Astrocyte of the spinal cord (primary cell): ENCODE measurements around the gene ZFAND2B.
A peak's percentile ranks its signal among the peaks of the same experiment; 100 is the strongest.

Source experiments
- DNase-seq: peaks from one replicate; pipeline ENCODE4 v3.0.0; 2011; ENCODE audit warnings: low read depth, low spot score
- H3K4me3 ChIP-seq: 2 replicates; pipeline ENCODE4 v1.5.1; 2011; ENCODE audit warnings: low read depth, mild to moderate bottlenecking, low read length, moderate library complexity
- in situ Hi-C: cut with HindIII; loops from 2 replicates; pipeline ENCODE4 v1.10.0; 2017; ENCODE audit warnings: low sequenced_read_pairs
- TF ChIP-seq, protein P1 (sequence below): IDR thresholded peaks from 2 replicates; pipeline ENCODE4 v1.5.1; 2012; ENCODE audit warnings: low read depth, mild to moderate bottlenecking, low read length, inconsistent platforms

Gene ZFAND2B

DNA sequence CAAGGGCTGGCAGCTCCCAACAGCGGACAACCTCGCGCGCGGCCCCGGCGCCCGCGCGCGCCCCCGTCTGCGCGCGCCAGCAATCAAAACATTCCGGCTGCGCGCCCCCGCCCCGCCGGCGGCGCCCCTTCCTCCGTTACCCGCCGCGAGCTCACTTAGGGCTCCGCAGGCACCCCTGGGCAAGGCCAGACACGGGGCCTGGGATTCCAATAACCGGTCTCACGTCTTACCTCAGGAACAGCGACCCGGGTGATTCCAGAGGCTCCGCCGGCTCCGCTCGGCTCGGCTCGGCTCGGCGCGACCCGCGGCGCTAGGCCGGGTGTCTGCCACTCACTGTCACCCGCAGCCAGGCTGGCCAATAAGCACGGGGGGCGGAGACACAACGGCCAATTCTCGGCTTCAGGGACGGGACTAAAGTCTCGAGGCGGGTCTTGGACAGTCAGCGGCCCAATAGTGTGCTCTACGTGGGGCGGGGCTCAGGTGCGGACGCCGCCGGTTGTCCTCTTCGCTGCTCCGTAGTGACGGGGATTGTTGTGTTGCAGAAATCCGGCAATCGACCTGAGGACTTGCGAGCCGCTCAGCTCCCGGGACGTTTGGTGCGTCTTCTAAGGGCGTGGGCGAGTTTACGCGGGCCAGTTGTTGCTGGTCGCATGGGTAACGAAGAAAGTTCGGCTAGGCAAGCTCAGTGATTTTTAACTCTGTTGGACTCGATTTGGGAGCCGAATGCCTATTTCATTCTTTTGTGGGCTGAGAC lies 22.9 kb downstream of the ZFAND2B start, which contains the start of the genes ANKZF1 and ATG9A:
Gene ANKZF1 (plus strand): TSS at position 502 of the 754 bp plus-strand sequence. CDS start 452 bp downstream, outside the sequence.
Gene ATG9A (minus strand): TSS at position 332 of the 754 bp plus-strand sequence. CDS start 1,612 bp downstream, outside the sequence.
- in situ Hi-C loops: no loop called here
- peak; percentile 99 for DNase-seq
- peak within 1 kb of the TSS; percentile 85 for H3K4me3 ChIP-seq
- TF ChIP-seq, protein P1, sequence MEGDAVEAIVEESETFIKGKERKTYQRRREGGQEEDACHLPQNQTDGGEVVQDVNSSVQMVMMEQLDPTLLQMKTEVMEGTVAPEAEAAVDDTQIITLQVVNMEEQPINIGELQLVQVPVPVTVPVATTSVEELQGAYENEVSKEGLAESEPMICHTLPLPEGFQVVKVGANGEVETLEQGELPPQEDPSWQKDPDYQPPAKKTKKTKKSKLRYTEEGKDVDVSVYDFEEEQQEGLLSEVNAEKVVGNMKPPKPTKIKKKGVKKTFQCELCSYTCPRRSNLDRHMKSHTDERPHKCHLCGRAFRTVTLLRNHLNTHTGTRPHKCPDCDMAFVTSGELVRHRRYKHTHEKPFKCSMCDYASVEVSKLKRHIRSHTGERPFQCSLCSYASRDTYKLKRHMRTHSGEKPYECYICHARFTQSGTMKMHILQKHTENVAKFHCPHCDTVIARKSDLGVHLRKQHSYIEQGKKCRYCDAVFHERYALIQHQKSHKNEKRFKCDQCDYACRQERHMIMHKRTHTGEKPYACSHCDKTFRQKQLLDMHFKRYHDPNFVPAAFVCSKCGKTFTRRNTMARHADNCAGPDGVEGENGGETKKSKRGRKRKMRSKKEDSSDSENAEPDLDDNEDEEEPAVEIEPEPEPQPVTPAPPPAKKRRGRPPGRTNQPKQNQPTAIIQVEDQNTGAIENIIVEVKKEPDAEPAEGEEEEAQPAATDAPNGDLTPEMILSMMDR: no peak

DNA sequence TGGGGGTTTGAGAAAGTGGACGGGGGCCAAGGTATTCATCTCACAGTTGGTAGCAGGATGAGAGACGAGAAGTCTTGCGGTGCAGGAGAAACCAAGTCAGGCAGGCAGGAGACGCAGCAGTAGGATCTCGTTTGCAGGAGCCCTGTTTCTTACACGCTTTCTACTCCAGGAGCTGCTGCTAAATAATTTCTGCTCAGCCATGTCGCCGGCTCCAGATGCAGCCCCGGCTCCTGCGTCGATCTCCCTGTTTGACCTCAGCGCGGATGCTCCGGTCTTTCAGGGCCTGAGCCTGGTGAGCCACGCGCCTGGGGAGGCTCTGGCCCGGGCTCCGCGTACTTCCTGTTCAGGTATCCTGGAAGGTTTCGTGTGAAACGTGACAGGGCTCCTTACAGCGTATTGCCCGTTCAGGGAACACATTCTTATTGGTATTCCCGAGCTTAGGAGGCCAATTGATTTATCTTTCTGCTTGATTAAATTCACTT lies 23.5 kb downstream of the ZFAND2B start:
- in situ Hi-C loops: no loop called here
- TF ChIP-seq, protein P1: no peak
- peak overlapping the region; percentile 85 for H3K4me3 ChIP-seq
- DNase-seq: no peak

DNA sequence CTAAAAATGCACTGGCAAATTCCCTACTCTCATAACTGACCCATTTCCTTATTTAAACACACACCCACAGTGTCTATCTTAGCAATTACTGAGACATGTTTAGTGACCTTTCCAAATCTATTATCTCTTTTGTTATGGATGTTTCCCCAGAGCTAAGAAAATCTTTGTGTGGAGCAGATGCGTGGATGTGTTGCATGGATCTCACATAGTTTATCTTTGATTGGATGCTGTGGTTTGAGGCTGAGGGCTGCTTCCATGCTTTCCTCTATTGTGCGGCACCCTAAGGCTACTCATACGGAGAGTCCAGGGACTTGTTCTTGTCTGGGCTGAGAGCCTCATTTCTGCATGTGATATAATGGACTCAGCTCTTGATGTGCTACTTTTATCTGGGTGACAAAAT lies 27.7 kb downstream of the ZFAND2B start:
- TF ChIP-seq, protein P1: no peak
- in situ Hi-C loops: no loop called here

DNA sequence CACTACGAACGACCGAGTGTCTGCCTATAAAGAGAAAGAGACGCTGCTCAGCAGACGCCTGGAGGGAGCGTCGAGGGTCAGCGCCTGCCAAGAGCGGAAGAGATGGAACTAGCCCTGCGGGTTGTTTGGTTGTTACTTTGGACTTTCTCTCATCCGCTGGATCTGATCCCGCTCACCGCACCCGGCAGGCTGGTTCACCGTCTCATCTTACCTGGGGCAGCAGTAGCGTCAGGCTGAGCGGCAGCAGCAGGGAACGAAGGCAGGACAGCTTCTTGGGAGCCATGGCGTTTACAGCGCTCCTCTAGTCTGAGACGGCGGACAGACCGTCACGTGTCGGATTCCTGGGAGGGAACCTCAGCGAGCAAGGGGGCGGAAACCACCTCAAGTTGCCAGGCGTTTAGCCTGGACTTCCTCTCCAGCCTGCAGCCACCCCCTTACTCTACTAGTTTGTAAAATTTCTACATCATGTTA lies 36.7 kb downstream of the ZFAND2B start:
- DNase-seq: no peak
- no peak overlapping the region for H3K4me3 ChIP-seq
- TF ChIP-seq, protein P1: no peak
- in situ Hi-C loops: no loop called here

More for the DNA sequence above, 27.7 kb downstream of the ZFAND2B start:
- no peak for DNase-seq
- H3K4me3 ChIP-seq: no peak overlapping the region

DNA sequence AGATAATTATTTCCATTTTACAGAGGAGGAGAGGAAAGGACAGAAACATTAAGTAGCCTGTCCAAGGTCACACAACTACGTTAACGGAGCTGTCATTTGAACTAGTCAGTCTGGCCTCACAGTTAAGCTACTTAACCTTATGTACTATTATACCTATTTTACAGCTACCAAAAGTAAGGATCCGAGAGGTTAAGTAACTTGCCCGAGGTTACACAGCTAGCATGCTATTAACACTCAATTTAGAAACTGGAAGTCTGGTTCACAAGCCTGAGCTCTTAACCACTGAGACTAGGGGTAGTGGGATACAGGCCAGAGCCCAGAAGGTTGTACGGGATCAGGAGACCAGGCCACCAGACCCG lies 38.2 kb downstream of the ZFAND2B start:
- in situ Hi-C loops: no loop called here
- peak overlapping the region; percentile 95 for H3K4me3 ChIP-seq
- DNase-seq: no peak
- TF ChIP-seq, protein P1: no peak

DNA sequence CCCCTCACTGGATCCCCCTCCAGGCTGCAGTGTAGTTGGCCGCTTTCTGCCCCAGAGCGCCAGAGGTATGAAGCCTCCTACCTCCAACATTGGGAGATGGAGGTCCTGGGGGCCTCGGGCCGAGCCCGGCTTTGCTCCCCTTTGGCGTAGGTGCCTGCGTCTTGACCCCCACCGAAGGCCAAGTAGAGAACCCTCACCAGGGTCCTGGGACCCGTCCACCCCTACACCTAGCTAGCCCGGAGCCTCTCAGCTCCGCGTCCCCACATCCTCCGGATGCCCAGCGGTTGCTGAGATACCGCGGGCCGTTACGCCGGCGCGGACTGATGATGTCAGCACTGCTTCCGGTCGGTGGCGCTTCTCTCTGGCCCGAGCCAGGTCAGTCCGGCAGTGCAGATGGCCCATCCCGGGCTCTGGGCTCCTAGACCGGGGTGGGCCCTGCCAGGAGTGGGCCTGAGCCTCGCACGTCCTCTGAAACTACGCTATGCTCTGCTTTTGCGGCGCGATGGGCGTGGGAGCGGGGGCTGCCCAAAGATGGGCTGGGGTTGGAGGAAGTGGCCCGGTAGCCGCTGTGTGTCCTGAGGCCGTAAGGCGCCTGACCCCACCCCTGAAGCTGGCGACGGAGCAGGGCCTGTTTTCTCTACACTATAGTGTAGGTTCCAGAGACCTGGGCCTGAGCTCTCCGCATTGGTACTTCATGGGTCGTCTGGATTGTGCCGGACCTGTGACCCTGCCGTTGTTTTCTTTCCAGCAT lies 38.7 kb downstream of the ZFAND2B start, which contains the start of the genes GLB1L and STK16:
Gene GLB1L (minus strand): TSS at position 297 of the 751 bp plus-strand sequence. CDS start 1,871 bp downstream, outside the sequence.
Gene STK16 (plus strand): TSS at position 332 of the 751 bp plus-strand sequence. CDS start 521 bp downstream, outside the sequence.
- in situ Hi-C loops: no loop called here
- peak; percentile 94 for DNase-seq

More for the DNA sequence above, 38.7 kb downstream of the ZFAND2B start, which contains the start of the genes GLB1L and STK16:
- H3K4me3 ChIP-seq: peak within 1 kb of the TSS; percentile 95
- TF ChIP-seq, protein P1: no peak
